Measurements from ENCODE around the gene CDH13. TPM values are rescaled to one million over a fixed set of nuclear protein-coding genes. Genes with fewer than 3 reads are reported as not detected.

CDH13 gene
- total and polyA plus RNA-seq, 10 of the 15 experiments (the other 5 are each of a cell fraction or from before 2014, with no cell fraction given) = under 0.01 to 0.05 TPM; not detected in 8

GRCh38 chr16:82582975-82583374 lies 43.8 kb upstream of the CDH13 start (continued):
- TF ChIP-seq, protein P1, sequence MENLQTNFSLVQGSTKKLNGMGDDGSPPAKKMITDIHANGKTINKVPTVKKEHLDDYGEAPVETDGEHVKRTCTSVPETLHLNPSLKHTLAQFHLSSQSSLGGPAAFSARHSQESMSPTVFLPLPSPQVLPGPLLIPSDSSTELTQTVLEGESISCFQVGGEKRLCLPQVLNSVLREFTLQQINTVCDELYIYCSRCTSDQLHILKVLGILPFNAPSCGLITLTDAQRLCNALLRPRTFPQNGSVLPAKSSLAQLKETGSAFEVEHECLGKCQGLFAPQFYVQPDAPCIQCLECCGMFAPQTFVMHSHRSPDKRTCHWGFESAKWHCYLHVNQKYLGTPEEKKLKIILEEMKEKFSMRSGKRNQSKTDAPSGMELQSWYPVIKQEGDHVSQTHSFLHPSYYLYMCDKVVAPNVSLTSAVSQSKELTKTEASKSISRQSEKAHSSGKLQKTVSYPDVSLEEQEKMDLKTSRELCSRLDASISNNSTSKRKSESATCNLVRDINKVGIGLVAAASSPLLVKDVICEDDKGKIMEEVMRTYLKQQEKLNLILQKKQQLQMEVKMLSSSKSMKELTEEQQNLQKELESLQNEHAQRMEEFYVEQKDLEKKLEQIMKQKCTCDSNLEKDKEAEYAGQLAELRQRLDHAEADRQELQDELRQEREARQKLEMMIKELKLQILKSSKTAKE (IDR thresholded peaks at IDR 0.05; ENCODE audit: low read depth, poor library complexity, severe bottlenecking) = no peak
- TF ChIP-seq BCLAF1 (IDR thresholded peaks at IDR 0.05) = no peak
- TF ChIP-seq ZBTB33 (IDR thresholded peaks at IDR 0.05) = no peak
- no peak for TF ChIP-seq TARDBP (IDR thresholded peaks at IDR 0.05; ENCODE audit: borderline replicate concordance)
- TF ChIP-seq ZNF384 (IDR thresholded peaks at IDR 0.05; ENCODE audit: borderline replicate concordance, low read depth, low read length) = no peak
- TF ChIP-seq HDGF (IDR thresholded peaks at IDR 0.05) = no peak
- TF ChIP-seq MXI1 (IDR thresholded peaks at IDR 0.05; ENCODE audit: low read depth, low read length) = no peak
- no peak for TF ChIP-seq CHD2 (IDR thresholded peaks at IDR 0.05; ENCODE audit: borderline replicate concordance, low read depth, low read length)
